HL-60 (cell line): ENCODE data around the gene DAZL.

Experiments used
- CTCF ChIP-seq: IDR thresholded peaks from one replicate; pipeline ENCODE4 v1.5.1; 2011; ENCODE audit warnings: low read length, control low read depth, inconsistent platforms; ENCODE audit not compliant: insufficient read depth
- GABPA ChIP-seq: IDR thresholded peaks from 2 replicates; pipeline ENCODE4 v1.6.1; 2012; ENCODE audit warnings: low read depth
- POLR2AphosphoS5 ChIP-seq: IDR thresholded peaks from 2 replicates; pipeline ENCODE4 v1.6.1; 2012; ENCODE audit warnings: low read depth
- REST ChIP-seq: IDR thresholded peaks from 2 replicates; pipeline ENCODE4 v1.6.1; 2012; ENCODE audit warnings: low read depth; ENCODE audit not compliant: insufficient replicate concordance
- SPI1 ChIP-seq: IDR thresholded peaks from 2 replicates; pipeline ENCODE4 v1.6.1; 2012; ENCODE audit warnings: low read depth, mild to moderate bottlenecking, borderline replicate concordance

- peak; percentile 82 for TF ChIP-seq CTCF
- TF ChIP-seq REST, result no peak
- TF ChIP-seq SPI1, result no peak
- TF ChIP-seq GABPA, result no peak
- TF ChIP-seq POLR2AphosphoS5, result no peak
Observed at GRCh38 chr3:16550676-16551341, 54.4 kb downstream of the DAZL start.
